ENCODE data around the gene WDR74.
"Not testable (repeated sequence)": the region's sequence is repeated elsewhere in the genome, so short reads cannot be mapped to it uniquely, and the experiment has no call there.

The WDR74 gene

GRCh38 chr11:62839050-62839945, at the start of gene WDR74:
TSS of gene WDR74 (minus strand) at chr11:62839590. CDS start at chr11:62839570, 20 bp downstream.
- peak; percentile 80 for DNase-seq (ENCODE audit: low read depth)

DNA sequence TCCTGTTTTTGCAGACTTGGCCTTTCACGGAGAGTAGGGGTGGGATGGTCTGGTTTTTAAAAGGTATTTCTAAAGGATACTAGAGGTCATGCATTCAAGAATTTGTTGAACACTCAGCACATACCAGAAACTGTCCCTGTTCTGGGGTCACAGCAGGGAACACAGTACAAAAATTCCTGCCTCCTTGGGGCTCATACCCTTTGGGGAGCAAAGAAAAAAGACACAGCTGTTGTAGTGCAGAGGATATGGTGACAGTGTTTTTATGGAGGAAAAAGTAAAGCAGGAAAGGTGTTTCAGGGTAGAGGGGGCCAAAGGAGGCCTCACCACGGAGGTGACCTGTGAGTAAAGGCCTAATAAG, 49.7 kb upstream of the WDR74 start:
- no peak for DNase-seq (ENCODE audit: low read depth)

DNA sequence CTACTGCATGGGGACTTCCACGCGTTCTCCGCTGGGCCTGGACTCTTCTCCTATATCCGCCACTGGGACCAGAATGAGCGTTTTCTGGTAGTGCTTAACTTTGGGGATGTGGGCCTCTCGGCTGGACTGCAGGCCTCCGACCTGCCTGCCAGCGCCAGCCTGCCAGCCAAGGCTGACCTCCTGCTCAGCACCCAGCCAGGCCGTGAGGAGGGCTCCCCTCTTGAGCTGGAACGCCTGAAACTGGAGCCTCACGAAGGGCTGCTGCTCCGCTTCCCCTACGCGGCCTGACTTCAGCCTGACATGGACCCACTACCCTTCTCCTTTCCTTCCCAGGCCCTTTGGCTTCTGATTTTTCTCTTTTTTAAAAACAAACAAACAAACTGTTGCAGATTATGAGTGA, 49.0 kb upstream of the WDR74 start:
- no peak for DNase-seq (ENCODE audit: low read depth)

DNA sequence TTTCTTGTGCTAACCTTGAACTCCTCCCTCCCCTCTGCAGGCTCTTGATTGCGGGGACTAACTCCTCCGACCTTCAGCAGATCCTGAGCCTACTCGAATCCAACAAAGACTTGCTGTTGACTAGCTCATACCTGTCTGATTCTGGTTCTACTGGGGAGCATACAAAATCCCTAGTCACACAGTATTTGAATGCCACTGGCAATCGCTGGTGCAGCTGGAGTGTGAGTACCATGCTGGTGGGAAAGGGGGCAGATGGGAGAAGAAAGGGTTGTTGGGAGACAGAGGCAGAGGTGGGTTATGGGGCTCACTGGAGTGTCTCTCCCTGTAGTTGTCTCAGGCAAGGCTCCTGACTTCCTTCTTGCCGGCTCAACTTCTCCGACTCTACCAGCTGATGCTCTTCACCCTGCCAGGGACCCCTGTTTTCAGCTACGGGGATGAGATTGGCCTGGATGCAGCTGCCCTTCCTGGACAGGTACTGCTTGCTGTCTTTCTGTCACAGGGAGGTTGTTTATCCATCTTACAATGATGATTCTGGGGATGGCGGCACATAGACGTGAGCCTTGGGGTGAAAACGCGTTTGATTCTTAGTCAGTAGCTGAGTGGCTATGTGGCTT, 45.9 kb upstream of the WDR74 start:
- DNase-seq (ENCODE audit: low read depth): no peak

DNA sequence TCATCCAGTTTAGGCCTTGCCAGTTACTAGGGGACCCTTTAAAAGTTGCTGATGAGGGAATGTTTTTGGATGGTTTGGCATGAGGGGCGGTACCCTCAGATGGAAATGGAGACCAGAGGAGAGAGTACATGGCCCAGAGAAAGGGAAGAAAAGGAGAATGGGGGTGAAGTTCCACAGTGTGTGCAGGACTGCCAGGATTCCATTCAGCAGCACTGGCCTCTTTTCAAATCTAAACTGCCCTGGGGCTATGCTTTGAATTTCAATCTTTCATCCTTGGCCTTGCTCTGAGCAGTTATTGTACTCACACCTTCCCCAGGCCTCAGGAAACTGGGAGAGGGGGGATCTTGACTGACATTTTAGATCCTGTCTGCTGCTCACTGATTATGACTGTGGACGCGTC, 44.3 kb upstream of the WDR74 start:
- no peak for DNase-seq (ENCODE audit: low read depth)

DNA sequence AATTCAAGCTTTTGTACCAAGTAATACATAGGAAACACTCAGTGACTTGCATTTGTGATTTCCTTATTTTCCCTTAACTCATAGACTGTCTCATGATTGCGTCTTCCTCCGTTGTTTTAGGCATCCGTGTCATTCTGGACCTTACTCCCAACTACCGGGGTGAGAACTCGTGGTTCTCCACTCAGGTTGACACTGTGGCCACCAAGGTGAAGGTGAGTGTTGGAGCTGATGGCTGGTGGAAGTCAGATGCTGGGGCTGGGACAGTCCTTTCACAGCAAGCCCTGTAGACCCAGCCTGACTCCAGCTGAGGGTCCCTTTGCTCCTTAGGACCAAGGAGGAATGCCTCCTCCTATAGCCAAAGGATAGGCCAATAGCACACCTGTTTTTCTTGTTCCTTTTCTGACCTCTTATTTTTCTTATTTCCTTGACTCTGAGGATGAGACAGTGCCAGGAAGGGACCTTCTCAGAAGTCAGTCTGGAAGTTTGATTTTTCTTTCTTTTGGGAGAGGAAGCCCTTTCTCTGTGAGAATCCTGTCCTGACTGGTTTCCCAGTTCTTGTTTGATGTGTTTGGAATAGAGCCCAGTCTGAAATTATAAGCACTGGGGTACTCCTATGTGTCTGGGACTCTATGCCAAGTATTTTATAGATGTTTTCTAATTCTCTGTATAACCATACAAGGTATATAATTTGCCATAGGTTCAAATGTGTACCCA, 43.6 kb upstream of the WDR74 start:
- no peak for DNase-seq (ENCODE audit: low read depth)

DNA sequence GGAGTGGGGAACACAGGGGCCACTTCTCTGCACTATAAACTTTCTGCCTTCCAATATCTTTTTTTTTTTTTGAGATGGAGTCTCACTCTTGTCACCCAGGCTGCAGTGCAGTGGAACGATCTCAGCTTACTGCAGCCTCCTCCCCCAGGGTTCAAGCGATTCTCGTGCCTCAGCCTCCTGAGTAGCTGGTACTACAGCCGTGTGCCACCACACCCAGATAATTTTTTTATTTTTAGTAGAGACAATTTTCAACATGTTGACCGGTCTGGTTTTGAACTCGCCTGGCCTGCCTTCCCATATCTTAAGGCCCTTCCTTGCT, 43.0 kb upstream of the WDR74 start:
- DNase-seq (ENCODE audit: low read depth): no peak

- DNase-seq (ENCODE audit: low read depth): peak; percentile 93
These were observed 42.4 kb upstream of the WDR74 start for GRCh38 chr11:62881579-62882430.

DNA sequence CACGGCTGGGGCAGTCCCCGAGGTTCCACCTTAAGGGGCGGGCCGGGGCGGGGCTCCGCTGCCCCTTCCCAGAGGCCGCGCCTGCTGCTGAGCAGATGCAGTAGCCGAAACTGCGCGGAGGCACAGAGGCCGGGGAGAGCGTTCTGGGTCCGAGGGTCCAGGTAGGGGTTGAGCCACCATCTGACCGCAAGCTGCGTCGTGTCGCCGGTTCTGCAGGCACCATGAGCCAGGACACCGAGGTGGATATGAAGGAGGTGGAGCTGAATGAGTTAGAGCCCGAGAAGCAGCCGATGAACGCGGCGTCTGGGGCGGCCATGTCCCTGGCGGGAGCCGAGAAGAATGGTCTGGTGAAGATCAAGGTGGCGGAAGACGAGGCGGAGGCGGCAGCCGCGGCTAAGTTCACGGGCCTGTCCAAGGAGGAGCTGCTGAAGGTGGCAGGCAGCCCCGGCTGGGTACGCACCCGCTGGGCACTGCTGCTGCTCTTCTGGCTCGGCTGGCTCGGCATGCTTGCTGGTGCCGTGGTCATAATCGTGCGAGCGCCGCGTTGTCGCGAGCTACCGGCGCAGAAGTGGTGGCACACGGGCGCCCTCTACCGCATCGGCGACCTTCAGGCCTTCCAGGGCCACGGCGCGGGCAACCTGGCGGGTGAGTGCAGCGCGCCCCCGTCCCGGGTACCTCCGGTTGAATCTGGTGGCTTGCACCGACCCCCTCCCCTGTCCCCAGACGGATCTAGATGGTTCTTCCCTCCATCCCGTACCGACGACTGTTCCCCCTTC, 41.6 kb upstream of the WDR74 start, which contains the start of gene SLC3A2:
SLC3A2 (plus strand) TSS at position 94 of the 776 bp plus-strand sequence; CDS start at position 222, 128 bp downstream.
- peak; percentile 57 for DNase-seq (ENCODE audit: low read depth)

GRCh38 chr11:62880231-62880802, 40.9 kb upstream of the WDR74 start:
- no peak for DNase-seq (ENCODE audit: low read depth)

DNA sequence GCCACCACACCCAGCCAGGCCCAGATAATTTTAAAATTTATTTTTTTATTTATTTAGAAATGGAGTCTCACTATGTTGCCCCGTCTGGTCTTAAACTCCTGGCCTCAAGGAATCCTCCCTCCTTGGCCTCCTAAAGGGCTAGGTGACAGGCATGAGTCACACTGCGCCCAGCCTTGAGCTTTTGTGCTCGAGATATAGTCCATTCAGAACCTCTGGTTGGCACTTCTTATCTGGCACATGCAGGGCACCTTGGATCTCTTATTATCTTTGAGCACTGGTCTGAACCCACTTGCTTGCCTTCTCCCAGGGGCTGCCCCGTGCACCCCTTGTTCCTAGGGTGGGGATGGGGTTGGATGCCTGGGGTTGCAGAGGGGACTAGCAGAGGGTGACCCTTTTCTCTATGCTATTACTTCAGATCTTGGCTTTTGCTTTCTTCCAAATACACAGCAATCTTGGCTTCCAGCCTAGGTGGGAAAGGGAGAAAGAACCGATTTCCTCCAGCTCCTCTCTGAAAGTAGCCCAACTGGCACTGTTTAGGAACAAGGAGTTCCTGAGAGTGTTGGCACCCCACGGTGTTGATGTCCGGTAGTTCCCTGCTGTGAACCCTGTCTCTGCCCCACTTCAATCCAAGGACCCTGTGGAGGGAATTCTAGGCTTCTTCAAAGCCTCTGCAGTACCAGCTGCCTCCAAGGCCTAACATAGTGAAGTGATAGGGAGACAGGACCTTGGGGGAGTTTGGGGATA, 40.0 kb upstream of the WDR74 start:
- DNase-seq (ENCODE audit: low read depth): no peak

GRCh38 chr11:62876712-62877111, 37.3 kb upstream of the WDR74 start:
- DNase-seq (ENCODE audit: low read depth): no peak

DNA sequence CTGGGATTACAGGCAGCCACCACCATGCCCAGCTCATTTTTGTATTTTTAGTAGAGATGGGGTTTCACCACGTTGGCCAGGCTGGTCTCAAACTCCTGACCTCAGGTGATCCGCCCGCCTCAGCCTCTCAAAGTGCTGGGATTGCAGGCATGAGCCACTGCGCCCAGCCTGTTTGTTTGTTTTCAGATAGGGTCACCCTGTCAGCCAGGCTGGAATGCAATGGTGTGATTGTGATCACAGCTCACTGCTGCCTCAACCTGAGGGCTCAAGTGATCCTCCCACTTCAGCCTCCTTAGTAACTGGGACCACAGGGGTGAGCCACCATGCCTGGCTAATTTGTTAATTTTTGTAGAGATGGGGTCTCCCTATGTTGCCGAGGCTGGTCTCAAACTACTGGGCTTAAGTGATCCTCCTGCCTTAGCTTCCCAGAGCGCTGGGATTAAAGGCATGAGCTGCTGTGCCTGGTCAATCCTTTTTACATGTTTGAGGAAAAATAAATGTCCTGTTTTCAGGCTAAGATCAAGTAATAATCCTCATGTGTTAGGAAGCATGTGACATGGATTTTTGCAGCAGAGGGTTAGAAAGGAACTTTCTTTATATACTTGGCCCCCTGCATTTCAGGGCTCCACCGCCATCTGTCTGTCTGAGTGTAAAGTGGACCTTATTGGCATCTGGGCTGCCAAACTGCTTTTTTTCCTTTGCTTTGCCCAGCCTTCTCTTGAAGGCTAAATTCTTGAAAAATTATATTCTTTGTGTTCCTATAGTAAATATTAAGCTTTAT, 36.5 kb upstream of the WDR74 start:
- DNase-seq (ENCODE audit: low read depth): no peak

GRCh38 chr11:62874851-62875250, 35.5 kb upstream of the WDR74 start:
- no peak for DNase-seq (ENCODE audit: low read depth)

DNA sequence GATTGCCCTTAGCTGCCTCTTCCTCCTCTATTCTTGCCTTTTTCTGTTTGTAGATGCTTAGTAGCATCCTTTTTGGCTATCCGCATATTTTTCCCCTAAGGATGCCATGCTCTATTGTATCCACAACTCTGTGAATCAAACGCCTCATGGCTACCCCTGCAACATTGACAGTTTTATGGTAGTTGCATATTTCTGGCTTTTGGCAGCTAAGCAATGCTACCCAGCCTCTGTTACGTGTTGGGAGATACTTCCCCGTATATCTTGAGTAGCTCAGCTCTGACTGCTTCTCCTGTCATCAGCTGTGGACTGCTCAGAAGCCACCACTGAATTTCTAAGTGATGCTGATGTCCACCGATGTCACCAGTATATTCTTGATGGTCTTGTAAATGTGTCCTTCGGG, 26.2 kb upstream of the WDR74 start:
- DNase-seq (ENCODE audit: low read depth): no peak

DNA sequence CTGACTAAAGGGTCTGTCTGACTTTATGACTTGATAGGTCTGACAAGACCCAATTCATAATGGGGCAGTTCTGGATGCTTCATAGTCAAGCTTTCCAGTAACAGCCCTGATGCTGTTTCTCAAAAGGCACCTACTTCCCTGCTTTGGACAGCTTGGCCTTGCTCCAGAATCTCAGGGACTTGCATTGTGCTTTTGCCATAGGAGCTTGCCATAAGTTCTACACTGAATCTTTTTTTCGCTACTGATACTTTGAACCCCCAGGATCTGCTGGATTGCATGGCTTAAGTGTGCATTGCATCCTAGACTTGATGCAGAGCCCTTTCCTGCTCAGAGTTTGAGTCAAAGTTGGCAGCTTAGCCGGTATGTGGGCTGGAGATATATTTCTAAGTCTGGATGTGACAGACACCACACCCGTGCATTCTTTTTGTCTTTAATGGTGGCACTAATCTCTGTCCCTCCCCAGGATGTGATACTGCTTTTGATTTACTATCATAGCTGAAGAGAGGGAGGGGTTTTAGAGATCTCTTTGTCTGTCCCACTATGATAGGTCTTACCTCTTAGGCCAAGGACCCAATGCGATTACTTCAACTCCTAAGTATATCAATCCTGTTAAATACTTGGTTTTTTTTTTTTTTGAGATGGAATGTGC, 24.4 kb upstream of the WDR74 start:
- DNase-seq (ENCODE audit: low read depth): no peak

DNA sequence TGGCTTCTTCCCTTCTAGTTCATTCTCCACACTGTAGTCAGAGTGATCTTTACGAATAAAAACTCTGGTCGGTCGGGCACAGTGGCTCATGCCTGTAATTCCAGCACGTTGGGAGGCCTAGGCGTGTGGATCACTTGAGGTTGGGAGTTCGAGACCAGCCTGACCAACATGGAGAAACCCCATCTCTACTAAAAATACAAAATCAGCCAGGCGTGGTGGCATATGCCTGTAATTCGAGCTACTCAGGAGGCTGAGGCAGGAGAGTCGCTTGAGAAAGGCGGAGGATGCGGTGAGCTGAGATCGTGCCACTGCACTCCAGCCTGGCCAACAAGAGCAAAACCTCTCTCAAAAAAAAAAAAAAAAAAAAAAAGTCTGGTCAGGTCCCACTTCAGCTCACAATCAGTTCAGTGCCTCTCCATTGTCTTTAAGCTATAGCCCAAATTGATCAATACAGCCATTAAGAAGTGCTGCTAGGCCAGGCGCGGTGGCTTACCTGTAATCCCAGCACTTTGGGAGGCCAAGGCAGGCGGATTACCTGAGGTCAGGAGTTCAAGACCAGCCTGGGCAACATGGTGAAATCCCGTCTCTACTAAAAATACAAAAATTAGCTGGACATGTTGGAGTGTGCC, 22.3 kb upstream of the WDR74 start:
- not testable (repeated sequence) for DNase-seq (ENCODE audit: low read depth)

- DNase-seq (ENCODE audit: low read depth): no peak
These were observed 21.6 kb upstream of the WDR74 start for GRCh38 chr11:62860835-62861563.

All from stimulated activated CD8-positive, alpha-beta memory T cell treated with anti-CD3 and anti-CD28 coated beads, Interleukin-15, amount 100 ng/mL, for 1 hour (primary cell).